ENCODE measurements around the gene LGI4. TPM values are rescaled to one million over a fixed set of nuclear protein-coding genes. Genes with fewer than 3 reads are reported as not detected.

LGI4 gene
- total RNA-seq, 4 donors from 2014 or later = 16.1 to 31.5 (median 27.2) TPM

DNA sequence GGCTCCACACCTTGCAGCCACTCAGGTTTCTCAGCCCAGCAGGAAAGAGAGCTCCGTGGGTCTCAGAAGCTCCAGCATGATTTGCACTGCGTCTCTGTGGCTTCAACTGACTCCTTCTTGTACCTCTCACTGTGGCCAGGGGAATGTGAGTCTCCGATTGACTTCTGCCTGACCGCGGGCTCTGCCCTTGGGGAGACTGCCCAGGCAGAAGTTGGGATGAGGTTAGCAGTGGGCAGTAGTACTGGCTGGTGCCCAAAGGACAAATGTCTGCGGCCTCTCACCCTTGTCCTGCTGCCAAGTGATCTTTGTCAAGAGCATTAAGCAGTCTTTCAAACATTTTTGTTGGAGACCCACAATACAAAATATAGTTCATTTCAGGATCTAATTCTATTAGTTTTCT lies 53.7 kb downstream of the LGI4 start:
- no peak overlapping the region for H3K27ac ChIP-seq
- TF ChIP-seq POLR2A (IDR thresholded peaks at IDR 0.05) (no peak), CTCF (IDR thresholded peaks at IDR 0.05 in 4 of 5, conservative IDR thresholded peaks at IDR 0.05 in 1 of 5) (no peak)
- in situ Hi-C loops (cut with MboI; ENCODE audit: low sequenced_read_pairs in 4 of 4) (loop anchor here in 2 of 4 donors (10.0 kb wide), 1 partner anchor 106 kb away; no protein-coding TSS in a partner anchor), intact Hi-C loops (cut with DNase I; ENCODE audit: low total_unique reads) (no loop called here)
- no peaks in the 10 kb centered on the region for H3K27me3 ChIP-seq
- ATAC-seq = no peak
- H3K9me3 ChIP-seq = no peaks in the 10 kb centered on the region
- H3K4me3 ChIP-seq = no peak overlapping the region
- peaks cover 0 to 4% of the 10 kb centered on the region in 2 donors for H3K4me1 ChIP-seq
- no peak for DNase-seq
- no peaks in the 10 kb centered on the region for H3K36me3 ChIP-seq

GRCh38 chr19:35080613-35081170 lies 54.2 kb downstream of the LGI4 start:
- intact Hi-C loops (cut with DNase I; ENCODE audit: low total_unique reads) = no loop called here
- Histone ChIP-seq H3K27ac (no peak overlapping the region), H3K4me3 (no peak overlapping the region), H3K4me1 (no peaks in the 10 kb centered on the region), H3K9me3 (no peaks in the 10 kb centered on the region), H3K27me3 (no peaks in the 10 kb centered on the region), H3K36me3 (no peaks in the 10 kb centered on the region)
- in situ Hi-C loops (cut with MboI; ENCODE audit: low sequenced_read_pairs in 4 of 4) = loop anchor here in 2 of 4 donors (10.0 kb wide), 1 partner anchor 106 kb away; no protein-coding TSS in a partner anchor
- DNase-seq = no peak
- peak in 1 of 2 donors; percentile 48 for ATAC-seq
- peak in 2 of 5 experiments; percentile 27 to 34 for TF ChIP-seq CTCF (IDR thresholded peaks at IDR 0.05 in 4 of 5, conservative IDR thresholded peaks at IDR 0.05 in 1 of 5)
- TF ChIP-seq POLR2A (IDR thresholded peaks at IDR 0.05) = no peak

- intact Hi-C loops (cut with DNase I; ENCODE audit: low total_unique reads) = no loop called here
- Histone ChIP-seq H3K9me3 (no peaks in the 10 kb centered on the region), H3K27me3 (no peaks in the 10 kb centered on the region), H3K4me1 (no peaks in the 10 kb centered on the region), H3K36me3 (no peaks in the 10 kb centered on the region), H3K27ac (no peak overlapping the region), H3K4me3 (no peak overlapping the region)
- TF ChIP-seq POLR2A (IDR thresholded peaks at IDR 0.05) = no peak
- TF ChIP-seq CTCF (IDR thresholded peaks at IDR 0.05 in 4 of 5, conservative IDR thresholded peaks at IDR 0.05 in 1 of 5) = no peak
- in situ Hi-C loops (cut with MboI; ENCODE audit: low sequenced_read_pairs in 4 of 4) = loop anchor here in 2 of 4 donors (10.0 kb wide), 1 partner anchor 105 kb away; no protein-coding TSS in a partner anchor
- DNase-seq (no peak), ATAC-seq (no peak)
Measured at GRCh38 chr19:35079826-35080225, 55.0 kb downstream of the LGI4 start.

DNA sequence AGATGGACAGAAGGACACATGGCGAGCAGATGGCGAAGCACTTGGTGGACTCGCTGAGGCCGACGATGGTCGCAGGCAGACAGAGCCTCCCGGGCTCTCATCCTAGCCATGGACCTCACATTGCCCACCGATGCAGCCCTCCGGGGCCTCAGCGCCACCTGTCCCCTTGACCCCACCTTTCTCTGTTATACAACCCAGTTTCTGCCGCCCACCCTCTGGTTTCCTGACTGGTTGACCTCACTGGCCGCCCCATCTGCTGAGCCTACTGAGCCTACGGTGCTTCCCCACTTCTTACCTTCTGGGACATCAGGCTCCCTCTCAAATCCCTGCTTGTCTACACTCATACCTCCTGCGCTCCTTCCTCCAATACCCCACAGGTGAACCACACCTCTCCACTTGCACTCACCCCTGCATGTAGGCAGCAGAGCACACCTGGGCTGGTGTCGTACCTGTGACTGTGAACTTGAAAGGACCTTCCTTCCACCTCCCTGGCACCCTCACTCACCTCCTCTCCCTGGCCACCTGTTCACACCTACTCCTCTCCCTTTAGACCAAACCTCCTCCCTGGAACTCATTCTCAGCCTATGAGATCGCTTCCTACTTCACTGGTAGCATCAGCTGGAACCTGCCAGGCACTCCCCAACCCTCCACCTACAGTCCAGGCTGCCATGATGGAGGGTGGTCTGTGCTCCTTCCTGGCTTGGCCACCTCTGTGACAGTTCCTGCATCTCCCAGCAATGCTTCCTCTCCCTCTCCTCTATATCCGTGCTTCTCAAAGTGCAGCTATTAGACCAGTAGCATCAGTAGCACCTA lies 57.2 kb downstream of the LGI4 start:
- H3K4me1 ChIP-seq = no peaks in the 10 kb centered on the region
- no peaks in the 10 kb centered on the region for H3K27me3 ChIP-seq
- no peak overlapping the region for H3K4me3 ChIP-seq
- no peak for ATAC-seq
- in situ Hi-C loops (cut with MboI; ENCODE audit: low sequenced_read_pairs in 4 of 4) = no loop called here
- no peak for DNase-seq
- H3K9me3 ChIP-seq = no peaks in the 10 kb centered on the region
- intact Hi-C loops (cut with DNase I; ENCODE audit: low total_unique reads) = no loop called here
- no peaks in the 10 kb centered on the region for H3K36me3 ChIP-seq
- no peak overlapping the region for H3K27ac ChIP-seq
- no peak for TF ChIP-seq POLR2A (IDR thresholded peaks at IDR 0.05)
- no peak for TF ChIP-seq CTCF (IDR thresholded peaks at IDR 0.05 in 4 of 5, conservative IDR thresholded peaks at IDR 0.05 in 1 of 5)

Measured in gastrocnemius medialis (tissue), 4 donors.